K562 (cell line): Measurements from ENCODE around the gene CXCL5. TPM values are rescaled to one million over a fixed set of nuclear protein-coding genes. Genes with fewer than 3 reads are reported as not detected.

Source experiments
- HLTF ChIP-seq: fragments of 450-650 bp; IDR thresholded peaks from 2 replicates; pipeline ENCODE4 v1.6.1; 2016
- IRF2 ChIP-seq: sonication (generic); formaldehyde crosslinking; IDR thresholded peaks from 2 replicates; pipeline ENCODE4 v1.8.1; 2022; ENCODE audit warnings: mild to moderate bottlenecking, missing genetic modification reagents
- PHB ChIP-seq: fragments of 250-450 bp; sonication (Bioruptor Pico); IDR thresholded peaks from 2 replicates; pipeline ENCODE4 v1.5.0; 2021
- TEAD4 ChIP-seq, 2 experiments: sonication (generic) in 1 of 2; formaldehyde crosslinking in 1 of 2; IDR thresholded peaks; 2 replicates each; pipeline versions ENCODE4 v1.6.1 to v1.8.0; 2012 to 2022; ENCODE audit warnings: borderline replicate concordance in 1 of 2, inconsistent platforms in 1 of 2, low read length in 1 of 2, mild to moderate bottlenecking in 1 of 2, missing genetic modification reagents in 1 of 2
- ZEB2 ChIP-seq: fragments of 450-650 bp; IDR thresholded peaks from 2 replicates; pipeline ENCODE4 v1.6.1; 2016
- ZNF347 ChIP-seq: fragments of 450-650 bp; formaldehyde crosslinking; IDR thresholded peaks from 2 replicates; pipeline ENCODE4 v1.4.0; 2020; ENCODE audit warnings: low read depth, mild to moderate bottlenecking, moderate library complexity
- polyA plus RNA-seq, 8 experiments: library from polyadenylated mRNA; depleted of rRNA in 4 of 8; stranded (reverse) in 5 of 8; unstranded in 3 of 8; fragments of >200 nt; fragmentation: Nextera tagmentation in 2 of 8; fragmentation: Illumina TruSeq in 1 of 8; extraction: Ambion mirVana in 2 of 8; extraction: Trizol in 1 of 8; gene quantifications; 2 replicates each; pipeline versions ENCODE4 v1.2.1 to v1.2.3, GENCODE V29; 2011 to 2014; ENCODE audit warnings: inconsistent platforms in 1 of 8, missing spikeins in 1 of 8
- total RNA-seq, 7 experiments: library from RNA; depleted of rRNA in 6 of 7; stranded (reverse); fragments of >200 nt in 6 of 7; fragmentation: Illumina TruSeq in 2 of 7; extraction: Trizol in 2 of 7; gene quantifications; 2 replicates each; pipeline versions ENCODE4 v1.2.1 to v1.2.3, GENCODE V29; 2011 to 2021; ENCODE audit warnings: low replicate concordance in 1 of 7
- TF ChIP-seq, protein P1 (sequence below), 2 experiments: fragments of 450-650 bp; formaldehyde crosslinking in 1 of 2; IDR thresholded peaks; 2 replicates each; pipeline versions ENCODE4 v1.4.0 to v1.6.1; 2014 to 2020; ENCODE audit warnings: mild to moderate bottlenecking in 2 of 2, borderline replicate concordance in 1 of 2, low read depth in 1 of 2

CXCL5 gene
- total and polyA plus RNA-seq, 9 of the 15 experiments (the other 6 are each of a cell fraction or from before 2014, with no cell fraction given): not detected

DNA sequence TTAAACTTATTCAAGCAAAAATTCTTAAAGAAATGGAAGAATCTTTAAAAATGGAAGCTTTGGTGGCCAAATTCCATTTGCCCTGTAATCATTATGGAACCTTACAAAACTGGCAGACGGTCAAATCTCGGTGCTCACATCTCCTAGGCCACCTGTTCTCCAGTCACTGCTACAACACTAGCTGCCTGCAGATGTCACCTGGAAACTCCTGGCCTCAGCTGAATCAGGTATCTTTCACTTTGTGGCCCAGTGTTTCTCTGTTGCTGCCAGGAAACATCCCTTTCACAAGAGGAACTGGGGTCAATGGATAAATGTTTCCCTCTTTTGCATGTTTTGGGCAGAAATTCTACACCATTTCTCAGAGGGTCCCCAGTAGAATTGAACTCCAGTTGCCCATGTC lies 44.2 kb upstream of the CXCL5 start (continued):
- no peak for TF ChIP-seq ZNF347
- TF ChIP-seq, protein P1, sequence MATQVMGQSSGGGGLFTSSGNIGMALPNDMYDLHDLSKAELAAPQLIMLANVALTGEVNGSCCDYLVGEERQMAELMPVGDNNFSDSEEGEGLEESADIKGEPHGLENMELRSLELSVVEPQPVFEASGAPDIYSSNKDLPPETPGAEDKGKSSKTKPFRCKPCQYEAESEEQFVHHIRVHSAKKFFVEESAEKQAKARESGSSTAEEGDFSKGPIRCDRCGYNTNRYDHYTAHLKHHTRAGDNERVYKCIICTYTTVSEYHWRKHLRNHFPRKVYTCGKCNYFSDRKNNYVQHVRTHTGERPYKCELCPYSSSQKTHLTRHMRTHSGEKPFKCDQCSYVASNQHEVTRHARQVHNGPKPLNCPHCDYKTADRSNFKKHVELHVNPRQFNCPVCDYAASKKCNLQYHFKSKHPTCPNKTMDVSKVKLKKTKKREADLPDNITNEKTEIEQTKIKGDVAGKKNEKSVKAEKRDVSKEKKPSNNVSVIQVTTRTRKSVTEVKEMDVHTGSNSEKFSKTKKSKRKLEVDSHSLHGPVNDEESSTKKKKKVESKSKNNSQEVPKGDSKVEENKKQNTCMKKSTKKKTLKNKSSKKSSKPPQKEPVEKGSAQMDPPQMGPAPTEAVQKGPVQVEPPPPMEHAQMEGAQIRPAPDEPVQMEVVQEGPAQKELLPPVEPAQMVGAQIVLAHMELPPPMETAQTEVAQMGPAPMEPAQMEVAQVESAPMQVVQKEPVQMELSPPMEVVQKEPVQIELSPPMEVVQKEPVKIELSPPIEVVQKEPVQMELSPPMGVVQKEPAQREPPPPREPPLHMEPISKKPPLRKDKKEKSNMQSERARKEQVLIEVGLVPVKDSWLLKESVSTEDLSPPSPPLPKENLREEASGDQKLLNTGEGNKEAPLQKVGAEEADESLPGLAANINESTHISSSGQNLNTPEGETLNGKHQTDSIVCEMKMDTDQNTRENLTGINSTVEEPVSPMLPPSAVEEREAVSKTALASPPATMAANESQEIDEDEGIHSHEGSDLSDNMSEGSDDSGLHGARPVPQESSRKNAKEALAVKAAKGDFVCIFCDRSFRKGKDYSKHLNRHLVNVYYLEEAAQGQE (IDR thresholded peaks at IDR 0.05; ENCODE audit: borderline replicate concordance): peak; percentile 46; the same call in 1 of the 2 replicates
- TF ChIP-seq, protein P1 (CRISPR knock-in tag; IDR thresholded peaks at IDR 0.05; ENCODE audit: low read depth): no peak
- no peak for TF ChIP-seq IRF2 (CRISPR knock-in tag)
- TF ChIP-seq TEAD4 (IDR thresholded peaks at IDR 0.05; ENCODE audit: low read length): 0 out of 2 replicates have a peak, but pooled peaks have one; percentile 9
- TF ChIP-seq TEAD4 (CRISPR knock-in tag; IDR thresholded peaks at IDR 0.05; ENCODE audit: borderline replicate concordance): no peak
- TF ChIP-seq ZEB2: peak; percentile 49
- TF ChIP-seq HLTF: no peak
- TF ChIP-seq PHB (CRISPR knock-in tag): no peak
